Upper lobe of left lung (tissue), 6 donors: Measurements from ENCODE around the gene BTBD9. TPM values are rescaled to one million over a fixed set of nuclear protein-coding genes. Genes with fewer than 3 reads are reported as not detected.

Experiments
- ATAC-seq, 2 donors: fragments of 200-7000 bp; cut with Tn5 transposase; one replicate each; pipeline ENCODE4 v1.9.1; 2022; ENCODE audit warnings: mild to moderate bottlenecking in 2 of 2, moderate library complexity in 2 of 2; ENCODE audit not compliant: low FRiP score in 2 of 2
- DNase-seq, 2 donors: peaks; one replicate each; pipeline ENCODE4 v3.0.0-alpha.2; 2019 to 2020
- H3K27ac ChIP-seq, 4 donors: fragments of 200-600 bp; sonication (generic); one replicate each; pipeline ENCODE4 v1.5.1; 2016 to 2019
- H3K27me3 ChIP-seq, 4 donors: fragments of 200-600 bp; sonication (generic); one replicate each; pipeline ENCODE4 v1.5.1; 2017 to 2019
- H3K36me3 ChIP-seq, 4 donors: fragments of 200-600 bp; sonication (generic); one replicate each; pipeline ENCODE4 v1.5.1; 2016 to 2019
- H3K4me1 ChIP-seq, 4 donors: fragments of 200-600 bp; sonication (generic); one replicate each; pipeline ENCODE4 v1.5.1; 2018 to 2019
- H3K4me3 ChIP-seq, 4 donors: fragments of 200-600 bp; sonication (generic); one replicate each; pipeline ENCODE4 v1.5.1; 2017 to 2019; ENCODE audit warnings: mild to moderate bottlenecking in 2 of 4, moderate library complexity in 1 of 4
- H3K9me3 ChIP-seq, 4 donors: fragments of 200-600 bp; sonication (generic); one replicate each; pipeline ENCODE4 v1.5.1; 2018 to 2019
- EP300 ChIP-seq, 4 donors: sonication (generic); formaldehyde crosslinking; IDR thresholded peaks; one replicate each; pipeline ENCODE4 v1.5.1; 2017; ENCODE audit warnings: antibody characterized with exemption in 4 of 4, control low read depth in 2 of 4
- POLR2A ChIP-seq, 4 donors: fragments of 450-650 bp; IDR thresholded peaks; one replicate each; pipeline ENCODE4 v1.5.1; 2016 to 2017; ENCODE audit warnings: antibody characterized with exemption in 4 of 4, mild to moderate bottlenecking in 2 of 4
- POLR2AphosphoS5 ChIP-seq, 2 donors: sonication (generic); formaldehyde crosslinking; IDR thresholded peaks; one replicate each; pipeline ENCODE4 v1.5.1; 2017; ENCODE audit warnings: antibody characterized with exemption in 2 of 2
- WGBS, 2 donors: methylation state at CpG; one replicate each; pipeline ENCODE4 v1.1.5; 2017 to 2018; 5-methylcytosine and 5-hydroxymethylcytosine counted together
- total RNA-seq, 6 donors: library from RNA; depleted of rRNA in 4 of 6; stranded (reverse); fragments of >200 nt in 4 of 6; gene quantifications; one replicate each; pipeline versions ENCODE4 v1.1.0 to v1.2.1, GENCODE V29; 2016 to 2021
- TF ChIP-seq, protein P1 (sequence below), 6 experiments: fragments of 450-650 bp in 4 of 6; fragments of 200-600 bp in 2 of 6; sonication (generic) in 2 of 6; IDR thresholded peaks; one replicate each; pipeline ENCODE4 v1.5.1; 2016 to 2019; ENCODE audit warnings: antibody characterized with exemption in 6 of 6
- donor health status: DM: no; HTN: no; CAD: no; lungs with moderate emphysema.
- donor health status: DM: no; HTN: yes; CAD: no; lungs with severe emphysema.

BTBD9 gene
- total RNA-seq, 6 donors from 2014 or later, result 18.2 to 60.8 (median 44.9) TPM

DNA sequence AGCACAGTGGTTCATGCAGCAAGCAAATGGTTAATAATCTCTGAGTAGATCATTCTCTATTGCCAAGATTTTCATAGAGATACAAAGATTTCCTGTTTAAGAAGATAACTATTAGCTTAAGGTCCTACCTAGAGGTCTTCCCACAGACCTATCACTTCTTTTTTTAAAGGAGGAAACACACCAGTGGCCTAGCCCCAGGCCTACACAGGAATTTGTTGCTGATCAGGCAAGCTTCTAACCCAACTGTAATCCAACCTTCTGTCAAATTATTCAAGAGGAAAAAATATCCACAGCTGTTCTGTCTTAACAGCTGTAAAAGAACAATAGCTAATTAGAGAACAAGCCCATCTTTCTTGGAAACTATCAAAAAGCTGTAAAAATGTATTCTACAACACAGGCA, 332.8 kb downstream of the BTBD9 start:
- DNase-seq, result no peak
- Histone ChIP-seq H3K4me3 (no peak overlapping the region), H3K4me1 (peaks cover 0 to 14% (median 4%) of the 10 kb centered on the region in 4 donors), H3K27me3 (no peaks in the 10 kb centered on the region), H3K36me3 (no peaks in the 10 kb centered on the region), H3K27ac (no peak overlapping the region), H3K9me3 (no peaks in the 10 kb centered on the region)
- no peak for ATAC-seq
- TF ChIP-seq POLR2AphosphoS5 (IDR thresholded peaks at IDR 0.05), result no peak
- TF ChIP-seq, protein P1, sequence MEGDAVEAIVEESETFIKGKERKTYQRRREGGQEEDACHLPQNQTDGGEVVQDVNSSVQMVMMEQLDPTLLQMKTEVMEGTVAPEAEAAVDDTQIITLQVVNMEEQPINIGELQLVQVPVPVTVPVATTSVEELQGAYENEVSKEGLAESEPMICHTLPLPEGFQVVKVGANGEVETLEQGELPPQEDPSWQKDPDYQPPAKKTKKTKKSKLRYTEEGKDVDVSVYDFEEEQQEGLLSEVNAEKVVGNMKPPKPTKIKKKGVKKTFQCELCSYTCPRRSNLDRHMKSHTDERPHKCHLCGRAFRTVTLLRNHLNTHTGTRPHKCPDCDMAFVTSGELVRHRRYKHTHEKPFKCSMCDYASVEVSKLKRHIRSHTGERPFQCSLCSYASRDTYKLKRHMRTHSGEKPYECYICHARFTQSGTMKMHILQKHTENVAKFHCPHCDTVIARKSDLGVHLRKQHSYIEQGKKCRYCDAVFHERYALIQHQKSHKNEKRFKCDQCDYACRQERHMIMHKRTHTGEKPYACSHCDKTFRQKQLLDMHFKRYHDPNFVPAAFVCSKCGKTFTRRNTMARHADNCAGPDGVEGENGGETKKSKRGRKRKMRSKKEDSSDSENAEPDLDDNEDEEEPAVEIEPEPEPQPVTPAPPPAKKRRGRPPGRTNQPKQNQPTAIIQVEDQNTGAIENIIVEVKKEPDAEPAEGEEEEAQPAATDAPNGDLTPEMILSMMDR (IDR thresholded peaks at IDR 0.05), result no peak
- no peak for TF ChIP-seq POLR2A (IDR thresholded peaks at IDR 0.05)
- TF ChIP-seq EP300 (IDR thresholded peaks at IDR 0.05), result no peak

DNA sequence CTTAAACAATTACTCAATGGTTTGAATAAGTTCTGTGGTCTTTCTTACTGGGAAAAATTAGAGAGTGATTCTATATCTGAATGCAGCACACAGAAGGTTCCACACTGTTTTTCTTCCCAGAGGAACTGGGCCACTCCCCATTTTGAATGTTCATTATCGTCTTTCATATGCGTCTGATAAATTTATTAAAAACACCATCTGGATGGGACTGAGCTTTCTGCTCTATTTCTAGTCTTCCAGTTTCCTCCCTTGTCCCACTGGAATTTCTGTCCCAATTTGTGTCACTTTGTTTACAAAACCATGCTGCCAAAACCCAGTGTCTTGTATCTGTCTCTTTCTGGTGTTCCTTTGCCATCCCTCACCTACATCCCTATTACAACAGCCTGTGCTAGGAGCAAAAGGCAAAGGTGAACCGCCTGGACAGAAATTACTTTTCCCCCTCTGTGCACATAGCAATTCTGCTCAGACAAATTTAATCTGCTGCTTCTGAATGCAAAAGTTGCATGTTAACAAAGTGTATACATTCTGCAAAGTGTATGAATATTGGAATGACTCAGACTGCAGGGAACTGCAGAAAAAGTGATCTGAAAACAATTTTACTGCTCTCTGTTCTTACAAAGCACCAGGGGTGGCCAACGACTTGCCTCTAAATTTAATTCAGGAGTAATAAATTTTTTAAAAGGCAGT, 333.6 kb downstream of the BTBD9 start:
- WGBS, 2 donors, result 89 to 91% methylated on average over 4 of the region's 4 CpGs
- ATAC-seq, result no peak
- DNase-seq, result no peak
- Histone ChIP-seq H3K4me3 (no peak overlapping the region), H3K27me3 (no peaks in the 10 kb centered on the region), H3K27ac (no peak overlapping the region), H3K9me3 (no peaks in the 10 kb centered on the region), H3K4me1 (peaks cover 0 to 14% (median 4%) of the 10 kb centered on the region in 4 donors), H3K36me3 (no peaks in the 10 kb centered on the region)
- TF ChIP-seq, protein P1 (IDR thresholded peaks at IDR 0.05), result no peak
- TF ChIP-seq POLR2A (IDR thresholded peaks at IDR 0.05) (no peak), EP300 (IDR thresholded peaks at IDR 0.05) (no peak), POLR2AphosphoS5 (IDR thresholded peaks at IDR 0.05) (no peak)

DNA sequence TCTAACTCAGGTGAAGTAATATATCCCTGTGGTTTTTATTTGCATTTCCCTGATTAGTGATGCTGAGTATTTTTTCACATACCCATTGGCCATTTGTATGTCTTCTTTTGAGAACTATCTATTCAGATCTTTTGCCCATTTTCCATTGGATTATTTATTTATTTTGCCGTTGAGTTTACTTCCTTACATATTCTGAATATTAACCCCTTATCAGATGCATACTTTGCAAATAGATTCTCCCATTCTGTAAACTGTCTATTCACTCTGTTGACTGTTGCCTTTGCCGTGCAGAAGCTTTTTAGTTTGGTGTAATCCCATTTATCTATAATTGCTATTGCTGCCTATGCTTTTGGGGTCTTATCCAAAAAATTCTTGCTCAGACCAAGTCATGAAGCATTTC, 336.9 kb downstream of the BTBD9 start:
- Histone ChIP-seq H3K9me3 (no peaks in the 10 kb centered on the region), H3K36me3 (no peaks in the 10 kb centered on the region), H3K4me3 (no peak overlapping the region), H3K4me1 (peaks cover 0 to 8% (median under 1%) of the 10 kb centered on the region in 4 donors), H3K27ac (no peak overlapping the region), H3K27me3 (no peaks in the 10 kb centered on the region)
- TF ChIP-seq POLR2AphosphoS5 (IDR thresholded peaks at IDR 0.05) (no peak), EP300 (IDR thresholded peaks at IDR 0.05) (no peak), POLR2A (IDR thresholded peaks at IDR 0.05) (no peak)
- TF ChIP-seq, protein P1 (IDR thresholded peaks at IDR 0.05), result no peak
- ATAC-seq, result no peak
- DNase-seq, result no peak
- WGBS, 2 donors, result 78% methylated on average over 2 of the region's 2 CpGs

DNA sequence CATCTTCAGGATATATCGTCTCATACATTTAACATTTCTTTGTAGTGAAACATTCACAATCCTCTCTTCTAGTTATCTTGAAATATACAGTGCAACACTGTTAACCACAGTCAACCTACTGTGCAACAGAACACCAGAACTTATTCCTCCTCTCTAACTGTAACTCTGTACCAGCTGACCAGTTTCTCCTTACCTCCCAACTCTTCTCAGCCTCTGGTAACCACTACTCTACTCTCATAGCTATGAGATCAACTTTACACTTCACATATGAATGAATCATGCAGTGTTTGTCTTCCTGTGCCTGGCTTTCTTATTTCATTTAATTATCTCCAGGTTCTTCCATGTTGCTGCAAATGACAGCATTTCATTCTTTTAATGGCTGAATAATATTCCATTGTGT, 337.6 kb downstream of the BTBD9 start:
- DNase-seq (no peak), ATAC-seq (no peak)
- Histone ChIP-seq H3K4me1 (peaks cover 0 to under 1% (median 0%) of the 10 kb centered on the region in 4 donors), H3K4me3 (no peak overlapping the region), H3K9me3 (no peaks in the 10 kb centered on the region), H3K36me3 (no peaks in the 10 kb centered on the region), H3K27me3 (no peaks in the 10 kb centered on the region), H3K27ac (no peak overlapping the region)
- TF ChIP-seq EP300 (IDR thresholded peaks at IDR 0.05), result no peak
- TF ChIP-seq, protein P1 (IDR thresholded peaks at IDR 0.05), result no peak
- no peak for TF ChIP-seq POLR2AphosphoS5 (IDR thresholded peaks at IDR 0.05)
- no peak for TF ChIP-seq POLR2A (IDR thresholded peaks at IDR 0.05)
- WGBS, 2 donors, result 92 to 100% methylated on average over 1 of the region's 1 CpG
